Activated T-cell treated with anti-CD3 and anti-CD28 coated beads, Interleukin-2, amount 50 U/mL, for 24 hours (primary cell): ENCODE results near the gene NKX6-1.
A peak's percentile ranks its signal among the peaks of the same experiment; 100 is the strongest.

Source experiments
- DNase-seq: peaks from one replicate; pipeline ENCODE4 v3.0.0-alpha.2; 2020
- H3K27ac Mint-ChIP-seq: 2 replicates; pipeline ENCODE4 v1.8.0; 2020; ENCODE audit warnings: mild to moderate bottlenecking, mixed read lengths
- H3K27me3 Mint-ChIP-seq: 2 replicates; pipeline ENCODE4 v1.8.0; 2020; ENCODE audit warnings: mixed read lengths
- H3K36me3 Mint-ChIP-seq: 2 replicates; pipeline ENCODE4 v1.8.0; 2020; ENCODE audit warnings: low read depth, mixed read lengths
- H3K4me1 Mint-ChIP-seq: 2 replicates; pipeline ENCODE4 v1.8.0; 2020; ENCODE audit warnings: low read depth, mixed read lengths
- H3K4me3 Mint-ChIP-seq: 2 replicates; pipeline ENCODE4 v1.8.0; 2020; ENCODE audit warnings: mild to moderate bottlenecking, moderate library complexity, mixed read lengths
- H3K9me3 Mint-ChIP-seq: 2 replicates; pipeline ENCODE4 v1.8.0; 2020; ENCODE audit warnings: mixed read lengths

NKX6-1 gene

DNA sequence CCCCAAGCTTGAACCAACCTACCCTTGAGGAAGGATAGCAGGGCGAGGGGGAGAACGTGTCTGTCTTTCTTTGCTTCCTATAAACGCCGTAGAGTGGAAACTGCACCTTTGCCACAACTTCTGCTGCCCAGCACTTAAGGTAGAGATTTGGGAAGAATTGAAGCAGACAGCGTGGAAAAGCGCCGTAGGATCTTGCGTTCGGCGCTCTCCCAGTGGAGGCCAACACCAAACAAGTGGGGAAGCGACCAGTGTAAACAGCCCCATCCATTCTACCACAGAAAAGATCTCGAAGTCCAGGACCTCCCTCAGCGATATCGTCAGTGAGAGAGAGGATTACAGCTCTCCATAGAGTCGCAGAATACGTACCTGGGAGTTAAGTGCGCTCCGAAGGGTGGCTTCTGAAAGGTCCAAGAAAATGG lies 3.9 kb upstream of the NKX6-1 start:
- peaks cover 2% of the 10 kb centered on the region for H3K9me3 Mint-ChIP-seq
- H3K27ac Mint-ChIP-seq = no peak overlapping the region
- DNase-seq = no peak
- no peak overlapping the region for H3K4me3 Mint-ChIP-seq
- H3K4me1 Mint-ChIP-seq = peaks cover 18% of the 10 kb centered on the region
- no peaks in the 10 kb centered on the region for H3K36me3 Mint-ChIP-seq
- peaks cover 81% of the 10 kb centered on the region for H3K27me3 Mint-ChIP-seq

DNA sequence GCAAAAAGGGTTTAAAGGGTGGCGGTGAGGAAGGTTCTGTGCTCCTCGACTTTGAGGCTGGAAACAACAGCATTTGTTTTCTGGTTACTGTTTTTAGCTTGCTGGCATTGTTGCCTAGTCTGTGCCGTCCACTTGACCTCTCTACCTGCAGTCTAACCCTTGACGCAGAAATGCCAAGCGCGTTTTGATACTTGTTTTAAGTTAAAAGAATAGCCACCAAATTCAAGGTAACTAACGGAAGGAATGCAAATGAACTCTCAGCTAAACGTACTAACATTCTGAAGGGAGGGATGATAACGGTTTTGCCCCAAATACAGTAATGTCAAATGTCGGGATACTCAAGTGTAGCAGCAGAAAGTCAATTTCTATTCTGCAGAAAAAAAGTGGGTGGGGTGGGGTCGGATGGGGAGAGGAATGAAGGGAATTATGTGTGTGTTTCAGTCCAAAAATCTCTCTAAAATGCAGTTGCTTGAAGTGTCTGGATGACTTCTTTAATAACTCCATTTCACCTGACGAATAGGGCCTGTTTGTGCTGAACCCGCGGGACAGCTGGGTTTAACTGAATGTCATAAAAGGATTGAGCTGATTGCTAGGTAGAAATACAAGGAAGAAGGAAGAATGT lies 3.4 kb upstream of the NKX6-1 start:
- Mint-ChIP-seq H3K4me3 (no peak overlapping the region), H3K4me1 (peaks cover 18% of the 10 kb centered on the region), H3K27me3 (peaks cover 79% of the 10 kb centered on the region), H3K9me3 (peaks cover 2% of the 10 kb centered on the region), H3K36me3 (no peaks in the 10 kb centered on the region), H3K27ac (no peak overlapping the region)
- no peak for DNase-seq

DNA sequence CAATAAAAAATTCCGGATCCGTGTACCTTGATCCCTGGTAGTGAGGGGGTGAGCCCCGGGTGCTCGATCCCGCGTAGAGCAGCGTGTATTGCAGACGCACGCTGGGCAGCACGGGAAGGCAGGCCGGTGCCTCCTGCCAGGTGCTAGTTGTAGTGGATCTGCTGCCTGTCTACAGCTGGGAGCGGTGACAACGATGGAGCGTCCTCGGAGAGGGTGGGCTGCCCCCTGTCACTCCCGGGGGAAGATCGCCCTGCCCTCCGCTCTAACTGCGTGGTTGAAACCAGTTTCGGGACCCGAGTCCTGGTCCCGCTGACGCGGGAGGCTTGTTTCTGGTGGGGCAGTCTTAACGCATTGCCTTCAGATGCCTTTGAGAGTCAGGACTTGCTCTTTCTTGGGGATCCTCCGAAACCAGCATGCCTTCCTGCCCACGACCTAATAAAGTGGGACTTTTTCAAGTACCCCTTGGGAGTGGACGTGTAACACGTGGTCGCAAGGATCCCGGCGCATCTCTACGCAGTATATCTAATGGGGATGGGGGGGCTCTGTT lies 2.7 kb upstream of the NKX6-1 start:
- peaks cover 24% of the 10 kb centered on the region for H3K4me1 Mint-ChIP-seq
- peaks cover 2% of the 10 kb centered on the region for H3K9me3 Mint-ChIP-seq
- H3K4me3 Mint-ChIP-seq = no peak overlapping the region
- no peak for DNase-seq
- H3K27ac Mint-ChIP-seq = no peak overlapping the region
- no peaks in the 10 kb centered on the region for H3K36me3 Mint-ChIP-seq
- peaks cover 86% of the 10 kb centered on the region for H3K27me3 Mint-ChIP-seq

DNA sequence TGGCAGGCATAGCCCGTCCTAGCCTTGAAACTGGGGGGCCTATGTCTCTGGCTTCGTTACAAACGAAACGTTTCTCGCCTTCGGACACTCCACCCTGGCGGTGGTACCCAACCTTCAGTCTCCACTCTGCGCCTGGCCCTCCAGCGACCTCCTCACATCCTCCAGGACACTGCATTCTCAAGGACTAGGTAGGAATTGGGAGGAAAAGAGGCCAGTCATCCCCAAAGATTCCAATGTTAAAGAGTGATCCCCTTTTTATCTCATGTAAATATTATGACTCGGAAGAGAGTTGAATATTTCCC lies 2.1 kb upstream of the NKX6-1 start:
- Mint-ChIP-seq H3K9me3 (peaks cover 2% of the 10 kb centered on the region), H3K4me1 (peaks cover 26% of the 10 kb centered on the region), H3K36me3 (no peaks in the 10 kb centered on the region), H3K27me3 (peaks cover 90% of the 10 kb centered on the region), H3K4me3 (no peak overlapping the region), H3K27ac (no peak overlapping the region)
- no peak for DNase-seq

DNA sequence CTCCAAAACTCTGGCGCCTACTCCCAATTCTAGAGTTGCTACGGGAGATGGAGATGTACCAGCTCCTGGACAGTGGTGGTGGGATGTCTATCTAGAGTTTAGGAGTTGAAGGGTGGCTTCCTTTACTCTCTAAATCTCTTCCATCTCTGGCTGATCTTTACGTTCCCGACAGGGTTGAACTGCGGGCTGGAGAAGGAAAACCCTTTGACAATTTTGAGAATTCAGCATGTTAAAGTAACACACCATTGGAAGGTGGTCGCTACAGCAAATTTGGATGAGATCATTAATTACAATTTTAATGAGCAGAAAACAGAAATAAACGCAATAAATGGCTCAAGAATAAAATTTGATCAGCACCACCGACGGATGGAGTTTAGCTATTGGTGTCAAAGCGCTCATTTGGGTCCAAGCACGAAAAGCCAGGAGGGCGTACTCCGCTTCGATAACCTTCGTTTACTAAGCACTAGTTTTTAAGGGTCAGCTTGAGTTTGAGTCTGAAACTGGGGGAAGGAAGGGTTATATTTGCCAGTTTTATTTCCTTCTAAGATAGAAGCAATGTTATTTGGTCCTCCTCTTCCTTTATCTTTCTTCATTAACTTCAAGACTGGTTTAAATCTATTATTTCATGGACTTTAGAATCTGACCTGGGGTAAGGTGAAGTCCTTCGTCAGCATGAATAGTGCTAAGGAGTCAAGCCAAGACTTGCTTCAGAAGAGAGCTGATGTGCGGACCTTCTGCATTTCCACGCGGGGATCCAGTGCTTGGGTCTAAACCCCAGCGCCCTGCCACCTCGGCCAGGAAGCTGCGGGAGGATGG lies 1.5 kb upstream of the NKX6-1 start:
- Mint-ChIP-seq H3K9me3 (peaks cover 4% of the 10 kb centered on the region), H3K4me1 (peaks cover 26% of the 10 kb centered on the region), H3K27ac (no peak overlapping the region), H3K4me3 (no peak overlapping the region), H3K36me3 (no peaks in the 10 kb centered on the region), H3K27me3 (peaks cover 90% of the 10 kb centered on the region)
- no peak for DNase-seq

DNA sequence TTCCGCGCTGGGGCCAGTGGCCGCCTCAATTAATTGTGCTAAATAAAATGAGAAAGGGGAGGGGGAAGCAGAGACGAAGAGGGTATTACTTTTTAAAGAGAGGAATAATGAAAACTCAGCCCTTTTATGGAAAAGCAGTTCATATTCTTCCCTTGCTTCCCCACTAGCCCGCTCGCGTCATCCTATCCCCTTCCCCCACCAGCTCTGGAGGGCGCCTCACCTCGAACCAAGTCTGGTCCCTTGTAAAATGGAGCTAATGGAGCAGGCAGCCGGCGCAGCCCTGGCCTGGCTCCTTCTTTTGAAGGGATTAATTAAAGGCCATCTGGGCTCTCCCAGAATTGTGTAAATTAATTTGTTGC lies 511 bp upstream of the NKX6-1 start:
- Mint-ChIP-seq H3K4me1 (peaks cover 26% of the 10 kb centered on the region), H3K4me3 (peak overlapping the region; percentile 10), H3K9me3 (peaks cover 6% of the 10 kb centered on the region), H3K27ac (no peak overlapping the region), H3K27me3 (peaks cover 95% of the 10 kb centered on the region), H3K36me3 (no peaks in the 10 kb centered on the region)
- DNase-seq = no peak

DNA sequence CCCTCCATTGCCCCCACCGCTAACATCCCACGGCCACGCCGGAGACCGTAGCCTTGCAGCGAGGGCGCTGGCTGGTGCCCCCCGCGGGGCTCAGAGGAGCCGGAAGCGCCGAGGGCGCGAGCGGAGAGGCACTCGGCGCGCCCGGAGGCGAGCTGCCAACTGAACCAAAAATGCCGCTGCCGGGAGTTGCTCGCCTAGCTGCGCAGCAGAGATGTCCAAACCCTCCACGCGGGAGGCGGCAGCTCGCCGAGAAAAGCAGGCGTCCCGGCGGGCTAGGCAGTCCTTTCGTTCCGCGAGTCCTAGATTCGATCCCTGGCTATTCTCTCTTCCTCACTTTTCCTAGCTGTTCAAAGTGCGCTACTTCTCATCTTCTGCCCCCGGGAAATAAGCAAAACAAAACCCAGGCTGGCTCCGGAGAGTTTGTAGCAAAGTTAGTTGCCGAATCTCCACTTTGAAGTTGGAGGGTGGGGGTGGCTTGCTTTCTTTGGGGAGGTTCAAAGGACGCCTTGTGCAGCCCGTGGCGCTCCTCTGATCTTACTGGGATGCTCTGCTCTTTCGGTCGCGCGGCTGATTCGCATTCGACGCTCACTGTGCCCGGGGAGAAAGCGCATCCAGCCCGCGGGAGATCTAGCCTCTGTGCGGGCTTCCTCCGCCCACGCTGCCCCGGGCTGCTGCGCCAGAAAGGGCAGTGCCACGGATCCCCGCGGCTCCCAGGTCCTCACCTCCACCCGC lies 723 bp downstream of the NKX6-1 start:
- DNase-seq = peak; percentile 49
- Mint-ChIP-seq H3K4me3 (peak overlapping the region; percentile 72), H3K36me3 (no peaks in the 10 kb centered on the region), H3K4me1 (peaks cover 29% of the 10 kb centered on the region), H3K27me3 (peaks cover 95% of the 10 kb centered on the region), H3K9me3 (peaks cover 6% of the 10 kb centered on the region), H3K27ac (peak overlapping the region; percentile 76)

DNA sequence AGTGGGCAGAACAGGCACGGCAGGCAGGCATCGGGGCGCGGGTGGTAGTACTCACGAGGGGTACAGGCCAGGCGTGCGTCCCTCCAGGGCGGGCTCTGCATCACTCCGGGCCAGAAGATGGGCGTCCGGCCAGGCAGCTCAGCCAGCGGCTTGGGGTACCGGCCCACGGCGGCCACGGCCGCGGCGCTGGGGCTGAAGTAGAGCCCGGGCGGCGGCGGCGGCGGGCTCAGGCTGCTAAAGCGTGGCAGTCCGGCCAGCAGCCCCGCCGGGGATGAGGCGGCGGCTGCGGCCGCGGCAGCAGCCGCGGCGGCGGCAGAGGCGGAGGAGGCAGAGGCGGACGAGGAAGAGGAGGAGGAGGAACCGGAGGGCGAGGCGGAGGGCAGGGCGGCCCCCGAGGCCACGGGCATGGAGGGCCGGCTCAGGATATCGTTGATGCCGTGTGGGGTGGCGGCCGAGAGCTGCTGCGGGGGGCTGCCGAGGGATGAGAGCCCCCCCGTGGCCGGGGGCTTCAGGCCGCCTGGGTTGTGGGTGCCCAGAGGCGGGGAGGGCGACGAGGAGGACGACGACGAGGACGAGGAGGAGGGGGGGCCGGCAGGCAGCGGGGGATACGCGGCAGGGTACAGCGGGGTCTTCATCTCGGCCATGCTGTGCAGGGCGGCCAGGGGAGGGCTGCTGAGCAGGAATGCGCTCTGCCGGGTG lies 1.4 kb downstream of the NKX6-1 start:
- H3K9me3 Mint-ChIP-seq = peaks cover 6% of the 10 kb centered on the region
- H3K4me1 Mint-ChIP-seq = peaks cover 31% of the 10 kb centered on the region
- H3K27ac Mint-ChIP-seq = peak overlapping the region; percentile 47
- no peak for DNase-seq
- no peaks in the 10 kb centered on the region for H3K36me3 Mint-ChIP-seq
- H3K27me3 Mint-ChIP-seq = peaks cover 94% of the 10 kb centered on the region
- H3K4me3 Mint-ChIP-seq = peak overlapping the region; percentile 72

DNA sequence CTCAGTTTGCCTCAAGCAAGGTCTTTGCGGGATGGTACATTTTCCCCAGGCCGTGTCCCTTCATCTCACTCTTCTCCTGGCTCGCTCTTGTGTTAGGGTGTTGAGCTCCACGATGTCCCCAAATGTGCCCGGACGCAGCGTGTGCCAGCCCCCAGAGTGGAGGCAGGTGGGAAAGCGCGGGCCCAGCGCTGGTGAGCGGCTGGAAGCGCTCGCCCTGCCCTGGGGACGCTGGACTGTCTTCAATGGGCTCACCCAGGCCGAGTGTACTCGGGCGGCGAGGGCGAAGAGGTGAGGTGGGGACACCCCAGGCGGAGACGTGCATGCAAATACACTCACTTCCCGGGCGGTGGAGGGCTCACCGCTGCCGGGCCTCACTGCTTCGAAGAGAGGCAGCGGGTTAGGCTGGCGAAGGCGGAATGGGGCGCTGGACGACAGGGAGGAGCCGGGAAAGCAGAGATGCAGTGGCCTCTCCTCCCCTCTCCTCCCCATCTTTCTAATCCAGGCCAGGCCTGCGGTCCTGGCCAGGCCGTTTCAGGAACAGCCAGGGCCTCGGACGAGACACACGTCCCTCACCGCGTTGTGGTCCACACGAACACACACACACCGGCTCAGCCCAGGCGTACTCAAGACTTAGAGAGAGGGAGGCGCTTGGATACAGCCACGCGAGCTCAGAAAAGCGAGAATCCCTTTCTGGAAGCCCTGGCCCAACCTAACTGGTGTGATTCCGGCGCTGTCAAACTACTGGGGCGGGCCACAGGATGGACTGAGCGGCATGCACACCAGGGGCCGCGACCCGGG lies 2.2 kb downstream of the NKX6-1 start:
- Mint-ChIP-seq H3K4me1 (peaks cover 31% of the 10 kb centered on the region), H3K27me3 (peaks cover 93% of the 10 kb centered on the region), H3K36me3 (no peaks in the 10 kb centered on the region), H3K27ac (peak overlapping the region; percentile 68), H3K9me3 (peaks cover 6% of the 10 kb centered on the region), H3K4me3 (peak overlapping the region; percentile 12)
- peak; percentile 35 for DNase-seq

DNA sequence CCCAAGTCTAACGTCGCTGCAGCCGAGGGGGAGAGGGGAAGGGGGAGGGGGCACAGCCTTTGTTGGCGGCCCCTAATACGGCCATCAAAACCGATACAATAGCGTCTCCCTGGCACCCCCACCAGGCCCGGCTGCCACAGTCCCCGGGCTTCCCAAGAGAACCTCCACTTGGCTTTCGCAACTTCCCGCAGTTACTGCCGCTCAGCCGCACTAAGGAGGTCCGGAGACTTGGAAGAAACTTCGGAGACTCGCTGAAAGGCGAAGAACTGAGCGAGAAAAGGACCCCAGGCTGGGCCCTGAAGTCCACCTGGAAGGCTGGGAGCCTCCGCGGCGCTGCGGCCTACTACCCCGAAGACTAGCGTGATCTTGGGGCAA lies 2.8 kb downstream of the NKX6-1 start:
- peaks cover 31% of the 10 kb centered on the region for H3K4me1 Mint-ChIP-seq
- DNase-seq = peak; percentile 29
- peaks cover 93% of the 10 kb centered on the region for H3K27me3 Mint-ChIP-seq
- no peak overlapping the region for H3K4me3 Mint-ChIP-seq
- peaks cover 6% of the 10 kb centered on the region for H3K9me3 Mint-ChIP-seq
- H3K27ac Mint-ChIP-seq = no peak overlapping the region
- no peaks in the 10 kb centered on the region for H3K36me3 Mint-ChIP-seq

DNA sequence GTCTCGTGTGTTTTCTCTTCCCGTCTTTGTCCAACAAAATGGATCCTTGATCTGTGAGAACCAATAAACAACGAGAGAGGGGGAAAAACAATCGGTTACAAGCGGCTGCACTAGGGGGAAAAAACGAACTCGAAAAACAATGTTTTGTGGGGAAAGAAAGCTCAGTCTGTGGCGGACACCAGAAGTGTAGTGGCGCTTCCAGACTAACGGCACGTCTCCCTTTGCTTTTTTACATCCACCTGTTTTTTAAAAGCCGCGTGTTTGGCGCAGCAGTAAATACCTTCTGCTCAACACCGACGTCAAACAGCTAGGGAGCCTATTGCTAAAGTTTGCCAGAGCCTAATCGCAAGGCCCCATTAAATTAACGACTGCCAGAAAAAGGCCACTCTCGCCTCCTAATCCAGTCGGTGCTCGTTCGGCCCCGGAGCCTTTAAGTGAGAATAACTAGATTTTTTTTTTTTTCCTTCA lies 3.3 kb downstream of the NKX6-1 start:
- DNase-seq = no peak
- H3K27ac Mint-ChIP-seq = no peak overlapping the region

DNA sequence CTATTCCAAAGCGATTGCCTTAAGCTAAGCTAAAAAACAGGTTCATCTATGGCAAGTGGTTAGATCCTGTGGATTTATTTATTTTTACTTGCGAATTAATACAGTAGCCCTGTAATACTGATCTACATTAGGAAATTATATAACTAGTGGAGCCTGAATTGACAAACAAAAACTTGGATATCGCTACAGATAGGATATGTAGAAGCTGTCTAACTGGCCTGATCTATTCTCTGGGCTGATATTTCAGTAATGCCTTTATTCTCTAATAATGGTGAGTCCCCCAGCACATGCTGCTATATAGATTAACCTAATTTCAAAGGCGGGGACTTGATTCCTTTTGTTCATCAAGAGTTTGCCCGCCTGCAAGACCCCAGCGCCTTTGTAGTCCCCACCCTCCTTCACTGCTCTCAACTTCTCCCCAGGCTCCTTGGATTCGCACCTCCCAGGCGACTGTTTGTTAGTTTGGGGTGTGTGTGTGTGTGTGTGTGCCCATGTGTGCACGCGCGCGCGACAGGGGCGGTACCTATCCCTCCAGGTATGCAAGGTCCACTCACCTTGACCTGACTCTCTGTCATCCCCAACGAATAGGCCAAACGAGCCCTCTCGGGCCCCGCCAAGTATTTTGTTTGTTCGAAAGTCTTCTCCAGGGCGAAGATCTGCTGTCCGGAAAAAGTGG lies 3.8 kb downstream of the NKX6-1 start:
- Mint-ChIP-seq H3K4me1 (peaks cover 31% of the 10 kb centered on the region), H3K4me3 (no peak overlapping the region), H3K9me3 (peaks cover 6% of the 10 kb centered on the region), H3K36me3 (no peaks in the 10 kb centered on the region), H3K27me3 (peaks cover 92% of the 10 kb centered on the region), H3K27ac (no peak overlapping the region)
- no peak for DNase-seq

More for the DNA sequence above, 3.3 kb downstream of the NKX6-1 start:
- H3K9me3 Mint-ChIP-seq = peaks cover 6% of the 10 kb centered on the region
- H3K4me3 Mint-ChIP-seq = no peak overlapping the region
- H3K36me3 Mint-ChIP-seq = no peaks in the 10 kb centered on the region
- peaks cover 31% of the 10 kb centered on the region for H3K4me1 Mint-ChIP-seq
- H3K27me3 Mint-ChIP-seq = peaks cover 93% of the 10 kb centered on the region

DNA sequence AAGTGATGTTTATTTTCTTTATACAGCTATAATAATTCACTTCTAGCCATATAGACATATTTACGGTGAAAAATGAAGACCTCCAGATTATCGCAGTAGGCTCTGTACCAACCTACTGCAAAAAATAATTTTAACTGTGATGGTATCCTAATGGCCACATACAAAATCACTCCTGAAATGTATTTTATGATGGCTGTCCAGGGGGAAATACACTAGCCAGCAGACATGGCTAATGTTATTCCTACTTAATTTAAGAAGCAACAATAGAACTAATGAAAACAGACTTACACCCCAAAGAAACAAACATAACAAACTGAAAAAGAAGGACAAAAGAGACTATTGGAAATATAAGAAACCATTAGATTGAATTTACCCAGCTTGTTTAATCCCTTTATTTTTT lies 4.6 kb downstream of the NKX6-1 start:
- Mint-ChIP-seq H3K4me1 (peaks cover 27% of the 10 kb centered on the region), H3K27ac (no peak overlapping the region), H3K9me3 (peaks cover 4% of the 10 kb centered on the region), H3K36me3 (no peaks in the 10 kb centered on the region), H3K4me3 (no peak overlapping the region), H3K27me3 (peaks cover 92% of the 10 kb centered on the region)
- DNase-seq = no peak
